Heart right ventricle (tissue), 16 donors: ENCODE results near the gene CUEDC2. TPM values are rescaled to one million over a fixed set of nuclear protein-coding genes. Genes with fewer than 3 reads are reported as not detected.

ENCODE experiments used
- ATAC-seq, 8 donors: fragments of 200-7000 bp; cut with Tn5 transposase; one replicate each; pipeline ENCODE4 v1.9.1; 2020; ENCODE audit warnings: mild to moderate bottlenecking in 8 of 8, moderate library complexity in 8 of 8, moderate number of reproducible peaks in 1 of 8
- DNase-seq, 2 donors: peaks; one replicate each; pipeline ENCODE4 v3.0.0-alpha.2; 2020
- H3K27ac ChIP-seq, 10 donors: fragments of 200-600 bp; sonication (generic) in 2 of 10; one replicate each; pipeline versions ENCODE4 v1.5.0 to v1.8.0; 2020 to 2022; ENCODE audit warnings: mild to moderate bottlenecking in 3 of 10
- H3K27me3 ChIP-seq, 7 donors: fragments of 200-600 bp; one replicate each; pipeline ENCODE4 v1.8.0; 2021 to 2022; ENCODE audit warnings: mild to moderate bottlenecking in 2 of 7
- H3K36me3 ChIP-seq, 9 donors: fragments of 200-600 bp; sonication (generic) in 1 of 9; one replicate each; pipeline versions ENCODE4 v1.5.0 to v1.8.0; 2020 to 2022; ENCODE audit warnings: mild to moderate bottlenecking in 2 of 9
- H3K4me1 ChIP-seq, 9 donors: fragments of 200-600 bp; sonication (generic) in 1 of 9; one replicate each; pipeline versions ENCODE4 v1.5.0 to v1.8.0; 2020 to 2022; ENCODE audit warnings: mild to moderate bottlenecking in 4 of 9
- H3K4me3 ChIP-seq, 10 donors: fragments of 200-600 bp; sonication (generic) in 2 of 10; one replicate each; pipeline versions ENCODE4 v1.5.0 to v1.8.0; 2020 to 2022; ENCODE audit warnings: mild to moderate bottlenecking in 7 of 10, moderate library complexity in 2 of 10
- H3K9me3 ChIP-seq, 11 donors: fragments of 200-600 bp in 10 of 11; sonication (generic) in 2 of 11; one replicate each; pipeline versions ENCODE4 v1.5.0 to v1.8.0; 2013 to 2022; ENCODE audit warnings: mild to moderate bottlenecking in 2 of 11, control low read depth in 1 of 11, moderate library complexity in 1 of 11
- CTCF ChIP-seq, 9 donors: fragments of 200-600 bp; sonication (generic) in 2 of 9; IDR thresholded peaks; one replicate each; pipeline versions ENCODE4 v1.5.0 to v1.8.0; 2021 to 2022; ENCODE audit warnings: antibody characterized with exemption in 9 of 9, mild to moderate bottlenecking in 5 of 9, moderate library complexity in 1 of 9
- WGBS, 2 donors: extraction: QIAGEN DNeasy Blood & Tissue Kit; methylation state at CpG; one replicate each; pipeline ENCODE4 v1.1.7; 2013; ENCODE audit warnings: inconsistent platforms in 1 of 2; 5-methylcytosine and 5-hydroxymethylcytosine counted together
- intact Hi-C, 10 donors: fragments of 100-400 bp; cut with DNase I; formaldehyde crosslinking; loops; one replicate each; pipeline versions ENCODE4 v1.11.1 to v1.14.2; 2022
- polyA plus RNA-seq, 2 donors: library from polyadenylated mRNA; stranded (reverse); fragments of 200-250 nt; gene quantifications; one replicate each; pipeline ENCODE4 v1.2.3, GENCODE V29; 2013
- total RNA-seq, 10 donors: library from RNA; stranded (reverse); fragmentation: NEBNext Ultra II Directional in 3 of 10; extraction: Animal tissue kit (Norgen Biotek cat#: 25700) in 3 of 10; gene quantifications; one replicate each; pipeline versions ENCODE4 v1.2.1 to v1.2.4, GENCODE V29; 2021 to 2023
- donor health status: Arrhythmogenic right ventricular cardiomyopathy.
- donor health status: ischemic (EF 13 %, LVEDD 7.1; RV severe dilation, severe dysfunction).
- donor health status: healthy with polysubstance abuse.
- donor health status: DM: no; HTN: yes; CAD: no.
- donor health status: DM: no; HTN: no; CAD: no.
- donor health status: ischemic (EF 25% LVEDD 6.9; RV normal size, moderate dysfunction).
- donor health status: ischemic (EF 25% LVEDD 5.7; RV mildly dilated, moderate dysfunction).
- donor health status: healthy.
- donor health status: DM: yes; HTN: yes; CAD: no.
- donor health status: Ischemic cardiomyopathy.
- donor health status: ischemic (EF 35%, LVEDD 5.7; RV mildly dilated, moderate dysfunction).
- donor health status: nonischemic (EF 11% LVEDD 7.7; RV severe dilation, severe dysfunction).
- donor health status: DM: yes; HTN: yes; CAD: no.
- donor health status: PGD.
- donor health status: ischemic (EF 29% LVEDD 5.4; RV normal size, mild dysfunction).
- donor health status: nonischemic (EF 23%, LVEDD 6.1; RV moderate dilation, normal function).

Gene CUEDC2
- total and polyA plus RNA-seq, 12 donors: 60.0 to 84.3 (median 79.1) TPM

GRCh38 chr10:102429468-102429867 lies 2.9 kb downstream of the CUEDC2 start:
- peaks cover 0 to 10% (median 0%) of the 10 kb centered on the region in 9 donors for H3K36me3 ChIP-seq
- 80 to 83% methylated on average over 8 of the region's 8 CpGs for WGBS, 2 donors
- no peak for ATAC-seq
- no peak overlapping the region for H3K4me3 ChIP-seq
- intact Hi-C loops: loop anchor here in 1 of 10 donors (10.0 kb wide), 1 partner anchor 45 kb away; no protein-coding TSS in a partner anchor
- no peak overlapping the region for H3K27ac ChIP-seq
- H3K27me3 ChIP-seq: peaks cover 0 to 8% (median 2%) of the 10 kb centered on the region in 7 donors
- peaks cover 4 to 26% (median 12%) of the 10 kb centered on the region in 9 donors for H3K4me1 ChIP-seq
- no peak for DNase-seq
- H3K9me3 ChIP-seq: no peaks in the 10 kb centered on the region
- TF ChIP-seq CTCF (IDR thresholded peaks at IDR 0.05): no peak

GRCh38 chr10:102426803-102427287 lies 5.5 kb downstream of the CUEDC2 start:
- intact Hi-C loops: loop anchor here in 1 of 10 donors (10.0 kb wide), 1 partner anchor 48 kb away; no protein-coding TSS in a partner anchor
- no peak for DNase-seq
- Histone ChIP-seq H3K4me3 (no peak overlapping the region), H3K36me3 (peaks cover 0 to 27% (median 0%) of the 10 kb centered on the region in 9 donors), H3K27ac (no peak overlapping the region), H3K4me1 (peaks cover 8 to 30% (median 24%) of the 10 kb centered on the region in 9 donors), H3K9me3 (no peaks in the 10 kb centered on the region), H3K27me3 (no peaks in the 10 kb centered on the region)
- 88 to 90% methylated on average over 7 of the region's 7 CpGs for WGBS, 2 donors
- no peak for TF ChIP-seq CTCF (IDR thresholded peaks at IDR 0.05)
- no peak for ATAC-seq

DNA sequence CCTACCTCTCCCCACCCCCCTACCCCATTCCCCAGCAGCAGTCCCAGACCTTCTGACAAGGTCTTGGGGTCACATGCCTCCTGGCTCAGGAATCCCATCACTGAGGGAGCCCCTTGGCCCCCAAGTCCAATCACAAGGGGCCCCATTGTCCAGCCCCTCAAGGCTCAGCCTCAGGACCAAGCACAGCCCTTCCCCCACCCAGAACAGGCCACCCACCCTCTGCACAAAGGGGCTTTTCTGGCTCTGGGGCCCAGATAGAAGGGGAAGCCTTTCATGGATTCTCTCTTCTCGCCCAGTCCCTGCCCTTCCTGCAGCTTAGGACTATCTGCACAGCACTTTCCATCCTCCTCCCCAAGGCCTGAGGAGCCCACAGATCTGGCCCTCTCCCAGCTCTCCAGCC lies 6.9 kb downstream of the CUEDC2 start:
- no peaks in the 10 kb centered on the region for H3K27me3 ChIP-seq
- ATAC-seq (no peak), DNase-seq (no peak)
- peaks cover 0 to 25% (median 0%) of the 10 kb centered on the region in 9 donors for H3K36me3 ChIP-seq
- H3K4me3 ChIP-seq: no peak overlapping the region
- WGBS, 2 donors: 69 to 95% methylated on average over 1 of the region's 1 CpG
- H3K9me3 ChIP-seq: no peaks in the 10 kb centered on the region
- TF ChIP-seq CTCF (IDR thresholded peaks at IDR 0.05): no peak
- intact Hi-C loops: loop anchor here in 1 of 10 donors (10.0 kb wide), 1 partner anchor 49 kb away; no protein-coding TSS in a partner anchor
- no peak overlapping the region for H3K27ac ChIP-seq
- H3K4me1 ChIP-seq: peaks cover 5 to 24% (median 20%) of the 10 kb centered on the region in 9 donors

DNA sequence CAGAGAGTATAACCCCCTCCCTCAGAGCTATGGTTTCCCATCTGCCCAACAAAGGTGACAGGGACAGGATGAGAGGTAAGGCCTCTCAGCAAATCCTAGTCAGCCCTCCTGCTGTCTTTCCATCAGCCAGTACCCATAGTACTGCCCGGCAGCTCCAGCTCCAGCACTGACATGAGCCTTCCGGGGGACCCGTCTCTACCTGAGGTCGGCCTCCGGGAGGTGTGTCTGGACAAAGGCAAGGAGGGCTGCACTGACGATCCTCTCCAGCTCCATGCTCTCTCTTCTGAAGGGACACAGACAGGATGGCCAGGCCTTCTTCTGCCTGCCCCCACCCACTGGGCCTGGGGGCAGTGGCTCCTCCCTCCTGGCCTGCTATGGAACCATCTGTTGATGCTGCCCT lies 7.5 kb downstream of the CUEDC2 start:
- 83 to 89% methylated on average over 6 of the region's 6 CpGs for WGBS, 2 donors

More for the DNA sequence above, 7.5 kb downstream of the CUEDC2 start:
- TF ChIP-seq CTCF (IDR thresholded peaks at IDR 0.05): no peak
- intact Hi-C loops: loop anchor here in 4 of 10 donors (5.0 to 10.0 kb wide), 3 partner anchors 37 to 77 kb away; partner anchors contain the start of genes ACTR1A (in 2 of the 4) and SUFU (in 2 of the 4)
- Histone ChIP-seq H3K4me1 (peaks cover 8 to 29% (median 25%) of the 10 kb centered on the region in 9 donors), H3K36me3 (peaks cover 0 to 25% (median 0%) of the 10 kb centered on the region in 9 donors), H3K4me3 (no peak overlapping the region), H3K27ac (no peak overlapping the region), H3K27me3 (no peaks in the 10 kb centered on the region), H3K9me3 (no peaks in the 10 kb centered on the region)
- DNase-seq: no peak
- no peak for ATAC-seq
